GM19025 (cell line): ENCODE measurements around the gene CDK4.
"Not testable (repeated sequence)": the region's sequence is repeated elsewhere in the genome, so short reads cannot be mapped to it uniquely, and the experiment has no call there.

ENCODE experiments used
- ATAC-seq: cut with Tn5 transposase; IDR thresholded peaks from one replicate; pipeline ENCODE4 v1.9.1; 2021; ENCODE audit warnings: mild to moderate bottlenecking, low read depth, moderate library complexity; ENCODE audit not compliant: unreplicated experiment

CDK4 gene

DNA sequence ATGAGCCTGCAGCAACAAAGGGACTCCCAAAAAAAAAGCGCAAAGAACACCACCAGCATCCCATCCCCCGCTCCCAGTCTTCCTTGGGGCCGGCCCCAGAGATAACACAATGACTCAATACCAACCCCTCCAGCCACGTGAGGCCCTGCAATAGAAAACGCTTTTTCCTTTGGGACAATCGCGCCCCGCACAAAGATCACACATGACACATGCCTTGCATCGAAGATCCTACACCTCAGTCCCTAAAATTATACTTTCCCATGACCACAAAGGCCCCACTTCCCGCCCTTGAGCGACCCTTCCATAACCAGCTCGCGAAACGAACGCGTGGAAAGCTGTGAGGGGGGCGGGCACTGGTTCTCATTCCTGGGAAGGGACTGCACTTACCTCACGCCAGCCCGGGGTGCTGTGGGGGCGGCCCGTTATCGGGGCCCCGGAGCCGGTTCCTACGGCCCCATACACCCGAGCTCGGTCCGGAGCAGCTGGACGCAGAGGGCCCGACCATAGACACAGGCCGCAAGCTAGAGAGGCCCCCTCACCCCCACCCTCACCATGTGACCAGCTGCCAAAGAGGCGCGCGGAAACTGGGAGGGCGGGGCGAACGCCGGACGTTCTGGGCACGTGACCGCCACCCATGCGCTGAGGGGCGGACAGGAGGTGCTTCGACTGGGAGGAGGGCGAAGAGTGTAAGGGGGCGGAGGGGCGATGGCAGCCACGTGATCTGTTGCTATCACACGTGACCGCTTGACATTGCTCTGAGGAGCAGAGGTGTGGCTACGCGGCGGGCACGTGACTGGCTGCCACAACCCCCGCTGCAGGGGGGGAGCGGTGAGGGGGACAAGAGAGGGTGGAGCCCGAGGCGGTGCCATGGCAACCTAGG lies at the start of gene CDK4:
CDK4 (minus strand) TSS at position 523 of the 880 bp plus-strand sequence. CDS start 593 bp downstream, outside the sequence.
- peak; percentile 68 for ATAC-seq

DNA sequence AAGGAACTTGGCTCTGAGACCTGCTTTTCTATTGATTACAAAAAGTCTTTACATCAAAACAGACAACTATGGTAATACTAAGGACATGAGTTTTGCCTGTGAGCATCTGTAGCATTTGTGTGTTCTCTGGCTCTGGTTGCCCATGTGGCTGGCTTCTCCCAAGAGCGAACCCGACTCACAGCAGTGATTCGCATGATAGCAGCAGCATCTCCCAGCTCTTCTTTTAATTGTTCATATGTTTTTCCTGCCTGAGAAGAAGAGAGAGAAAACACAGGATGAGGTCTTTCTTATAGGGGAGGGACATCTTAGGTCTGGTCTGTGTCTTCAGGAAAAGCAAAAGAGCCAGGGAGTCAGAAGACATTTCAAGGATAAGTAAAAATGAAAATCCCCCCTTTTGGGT lies 48.9 kb upstream of the CDK4 start:
- no peak for ATAC-seq

GRCh38 chr12:57797933-57798332 lies 45.8 kb upstream of the CDK4 start:
- ATAC-seq, result no peak

- ATAC-seq, result no peak
Measured at GRCh38 chr12:57796996-57797395, 44.9 kb upstream of the CDK4 start.

- no peak for ATAC-seq
Measured at GRCh38 chr12:57795354-57795753, 43.2 kb upstream of the CDK4 start.

DNA sequence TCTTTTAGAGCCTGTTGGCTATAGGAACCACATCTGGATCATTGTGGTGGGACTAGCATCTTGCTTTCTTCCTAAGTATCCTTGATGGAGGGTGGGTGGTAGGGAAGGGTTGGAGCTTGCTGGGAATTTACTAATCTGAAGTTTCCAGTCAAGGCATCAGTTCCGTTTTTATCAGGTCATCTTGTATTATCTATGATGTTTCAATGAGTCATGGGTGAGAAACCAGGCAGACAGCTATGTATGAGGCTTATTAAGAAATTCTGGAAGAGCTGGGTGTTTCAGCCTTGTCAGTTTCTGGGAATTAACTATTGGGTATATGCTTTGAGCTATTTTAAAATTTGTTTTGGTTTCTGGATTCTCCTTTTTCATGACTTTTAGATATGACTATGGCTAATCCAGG lies 41.8 kb upstream of the CDK4 start:
- ATAC-seq, result no peak

DNA sequence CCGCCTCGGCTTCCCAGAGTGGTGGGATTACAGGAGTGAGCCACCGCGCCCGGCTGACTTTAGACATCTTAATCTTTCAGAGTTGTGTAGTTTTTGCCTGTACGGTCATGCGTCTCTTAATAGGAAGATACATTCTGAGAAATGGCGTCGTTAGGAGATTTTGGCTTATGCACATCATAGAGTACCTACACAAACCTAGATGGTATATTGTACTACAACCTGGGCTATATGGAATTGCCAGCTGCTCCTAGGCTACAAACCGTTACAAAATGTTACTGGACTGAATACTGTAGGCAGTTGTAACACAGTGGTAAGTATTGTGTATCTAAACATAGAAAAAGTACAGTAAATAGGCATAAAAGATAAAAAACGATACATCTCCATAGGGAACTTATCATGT lies 31.8 kb upstream of the CDK4 start:
- ATAC-seq, result no peak

DNA sequence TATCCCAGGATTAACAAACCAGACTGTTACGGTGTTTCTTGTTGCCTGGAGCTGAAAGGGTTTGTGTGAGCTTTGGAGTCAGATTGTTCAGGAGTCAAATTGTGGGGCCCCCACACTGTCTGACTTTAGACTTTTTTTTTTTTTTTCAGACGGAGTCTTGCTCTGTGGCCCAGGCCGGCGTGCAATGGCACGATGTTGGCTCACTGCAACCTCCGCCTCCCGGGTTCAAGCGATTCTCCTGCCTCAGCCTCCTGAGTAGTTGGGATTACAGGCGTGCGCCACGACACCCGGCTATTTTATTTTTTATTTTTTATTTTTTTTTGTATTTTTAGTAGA lies 31.3 kb upstream of the CDK4 start:
- ATAC-seq, result no peak

- ATAC-seq, result peak; percentile 94
Measured at GRCh38 chr12:57782608-57783465, 30.7 kb upstream of the CDK4 start, which contains the start of gene TSFM. Gene TSFM (plus strand): TSS chr12:57782787. CDS start chr12:57782802, 15 bp downstream.

GRCh38 chr12:57782243-57782607 lies 30.1 kb upstream of the CDK4 start:
- no peak for ATAC-seq

DNA sequence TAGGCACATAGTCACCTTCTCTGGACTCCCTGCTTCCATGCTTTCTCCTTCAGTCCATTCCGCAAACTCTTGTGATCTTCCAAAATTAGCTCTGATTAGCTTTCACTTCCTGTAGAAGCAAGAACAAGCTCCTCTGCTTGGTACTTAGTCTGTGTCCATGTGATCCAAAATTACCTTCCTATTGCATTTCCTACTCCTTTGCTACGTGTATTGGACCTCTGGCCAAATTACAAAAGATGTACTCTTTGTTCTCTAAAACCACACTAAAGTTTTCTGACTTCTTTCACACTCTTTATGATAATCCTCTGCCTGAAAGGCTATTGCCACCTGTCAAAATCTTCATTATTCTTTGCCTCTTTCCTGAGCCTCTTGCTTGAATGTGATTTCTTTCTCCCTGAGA lies 29.7 kb upstream of the CDK4 start:
- no peak for ATAC-seq

GRCh38 chr12:57781244-57781643 lies 29.1 kb upstream of the CDK4 start:
- ATAC-seq, result no peak

DNA sequence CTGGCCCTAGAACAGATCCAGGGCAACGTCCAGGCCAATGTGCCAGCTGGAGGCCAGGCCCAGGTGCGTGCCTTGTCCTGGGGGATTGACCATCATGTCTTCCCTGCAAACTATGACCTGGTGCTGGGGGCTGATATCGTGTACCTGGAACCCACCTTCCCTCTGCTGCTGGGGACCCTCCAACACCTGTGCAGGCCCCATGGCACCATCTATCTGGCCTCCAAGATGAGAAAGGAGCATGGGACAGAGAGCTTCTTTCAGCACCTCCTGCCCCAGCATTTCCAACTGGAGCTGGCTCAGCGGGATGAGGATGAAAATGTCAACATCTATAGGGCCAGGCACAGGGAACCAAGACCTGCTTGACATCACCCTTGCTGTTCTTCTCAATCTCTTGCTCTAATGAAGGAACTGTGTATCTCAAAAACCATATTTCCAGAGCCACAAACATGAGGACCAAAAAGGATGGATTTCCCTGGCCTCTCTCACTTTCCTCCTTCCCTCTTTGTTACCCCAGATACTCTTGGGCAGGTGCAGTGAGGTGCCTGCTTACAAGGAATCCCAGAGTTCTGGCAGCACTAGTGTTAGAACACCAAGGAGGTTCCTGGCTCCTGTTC lies 28.3 kb upstream of the CDK4 start:
- ATAC-seq, result no peak

DNA sequence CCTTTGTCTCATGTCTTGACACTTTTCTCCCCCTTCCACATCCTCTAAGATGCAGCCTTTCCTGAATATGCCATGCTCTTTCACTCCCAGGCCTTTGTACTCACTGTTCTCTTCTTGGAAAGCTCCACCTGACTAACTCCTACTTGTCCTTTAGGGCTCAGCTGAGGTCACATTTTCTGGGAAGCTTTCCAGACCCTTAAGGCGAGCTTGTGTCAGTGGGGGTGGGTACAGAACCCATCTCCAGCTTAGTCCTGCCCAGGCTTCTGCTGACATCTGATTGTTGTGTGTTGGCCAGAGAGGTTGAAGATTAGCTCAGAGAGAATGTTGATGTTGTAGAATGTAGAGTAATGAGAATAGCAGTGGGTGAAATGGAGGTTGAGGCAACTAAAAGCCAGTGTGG lies 27.6 kb upstream of the CDK4 start:
- ATAC-seq, result no peak

- ATAC-seq, result no peak
Measured at GRCh38 chr12:57777911-57778310, 25.8 kb upstream of the CDK4 start.

DNA sequence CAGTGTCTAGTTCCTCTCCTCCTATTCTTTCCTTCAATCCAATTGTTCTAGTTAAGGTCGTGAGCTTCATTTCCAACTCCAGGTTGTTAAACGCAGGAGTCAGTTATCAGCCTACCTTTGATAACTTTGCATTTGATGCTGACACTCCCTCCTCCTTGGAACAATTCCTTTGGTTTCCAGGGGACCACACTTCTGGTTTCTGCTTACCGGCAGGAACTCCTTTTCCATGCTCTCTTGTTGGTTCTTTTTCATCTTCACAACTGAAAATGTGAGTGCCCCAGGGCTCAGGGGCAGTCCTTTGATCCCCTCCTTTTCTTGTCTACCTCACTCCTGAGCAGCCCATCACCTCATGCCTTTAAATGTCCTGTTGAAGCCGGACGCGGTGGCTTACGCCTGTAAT lies 25.3 kb upstream of the CDK4 start:
- no peak for ATAC-seq

DNA sequence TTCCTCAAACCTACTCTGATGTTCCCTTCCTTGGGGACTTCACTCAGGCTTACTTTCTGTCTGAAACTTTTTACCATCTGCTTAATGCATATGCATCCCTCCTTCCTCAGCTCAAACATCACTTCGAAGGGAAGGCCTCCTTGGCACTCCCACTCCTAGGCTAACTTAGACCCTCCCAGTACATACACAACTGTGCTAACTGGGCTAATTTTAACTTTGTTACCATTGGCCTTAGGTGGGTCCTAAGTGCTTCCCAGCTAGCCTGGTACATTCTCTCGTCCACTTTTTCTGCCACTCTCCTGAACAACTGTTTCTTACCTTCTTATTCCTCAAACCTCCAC lies 24.1 kb upstream of the CDK4 start:
- ATAC-seq, result no peak

DNA sequence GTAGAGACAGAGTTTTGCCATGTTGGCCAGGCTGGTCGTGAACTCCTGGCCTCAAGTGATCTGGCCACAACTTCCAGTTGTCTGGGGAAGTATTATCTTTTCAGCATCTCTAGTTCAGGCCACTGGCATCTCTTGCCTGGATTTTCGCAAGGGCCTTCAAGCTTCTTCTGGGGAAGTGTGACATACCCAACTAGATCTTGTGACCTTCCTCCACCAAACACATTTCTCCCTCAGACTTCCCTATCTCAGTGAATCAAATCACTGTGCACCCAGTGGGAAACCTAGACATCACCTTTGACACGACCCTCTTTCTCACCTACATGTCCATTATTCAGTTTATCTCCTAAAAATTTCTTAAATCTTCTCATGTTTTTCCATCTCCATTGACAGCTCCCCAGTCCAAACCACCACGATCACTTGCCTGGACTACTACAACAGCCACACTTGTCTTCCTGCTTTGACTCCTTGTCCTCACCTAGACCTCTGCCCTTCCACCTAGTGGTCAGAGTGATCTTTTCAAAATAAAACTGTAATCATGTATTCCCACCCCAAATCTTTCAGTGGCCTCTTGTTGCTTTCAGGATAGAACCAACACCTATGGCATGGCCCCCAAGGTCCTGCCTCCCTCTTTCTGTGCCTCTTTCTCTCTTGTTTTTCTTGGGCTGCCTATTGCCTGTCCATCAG lies 23.6 kb upstream of the CDK4 start:
- no peak for ATAC-seq

DNA sequence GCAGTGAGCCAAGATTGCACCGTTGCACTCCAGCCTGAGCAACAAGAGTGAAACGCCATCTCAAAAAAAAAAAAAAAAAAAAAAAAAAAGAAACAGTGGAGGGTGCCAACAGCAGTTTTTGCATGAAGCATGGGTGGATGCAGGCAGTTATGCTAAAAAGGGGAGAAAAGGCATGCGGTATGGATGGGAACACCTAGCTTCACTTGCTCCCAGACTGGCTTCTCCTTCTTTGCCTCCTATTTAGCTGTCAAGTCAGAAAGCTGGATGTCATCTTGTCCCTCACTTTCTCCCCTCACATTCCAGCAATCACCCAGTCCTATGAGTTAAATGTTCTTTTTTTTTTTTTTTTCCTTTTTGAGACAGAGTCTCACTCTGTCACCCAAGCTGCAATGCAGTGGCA lies 22.9 kb upstream of the CDK4 start:
- no peak for ATAC-seq

GRCh38 chr12:57774634-57775033 lies 22.5 kb upstream of the CDK4 start:
- ATAC-seq, result not testable (repeated sequence)
